IPS DF 4.7 (cell line): ENCODE data around the gene TTC7B.

Experiments
- DNase-seq: peaks from one replicate; pipeline ENCODE4 v3.0.0-alpha.2; 2013; ENCODE audit warnings: low spot score; ENCODE audit errors: extremely low read depth

Gene TTC7B

DNA sequence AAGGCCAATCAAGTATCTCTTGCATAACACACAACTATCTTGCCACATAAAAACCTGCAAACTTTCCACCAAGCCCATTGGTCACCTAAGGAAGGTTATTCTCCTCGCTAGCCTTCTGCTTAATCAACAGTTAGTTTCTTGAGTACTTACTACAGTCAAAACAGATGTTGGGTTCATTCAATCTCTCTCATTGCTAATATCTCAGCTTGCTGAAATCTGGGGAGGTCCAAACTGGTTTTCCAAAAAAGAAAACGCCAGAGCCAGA is 74.6 kb downstream of the TTC7B start:
- DNase-seq, result no peak

GRCh38 chr14:90740946-90741681 is 75.1 kb downstream of the TTC7B start:
- no peak for DNase-seq

DNA sequence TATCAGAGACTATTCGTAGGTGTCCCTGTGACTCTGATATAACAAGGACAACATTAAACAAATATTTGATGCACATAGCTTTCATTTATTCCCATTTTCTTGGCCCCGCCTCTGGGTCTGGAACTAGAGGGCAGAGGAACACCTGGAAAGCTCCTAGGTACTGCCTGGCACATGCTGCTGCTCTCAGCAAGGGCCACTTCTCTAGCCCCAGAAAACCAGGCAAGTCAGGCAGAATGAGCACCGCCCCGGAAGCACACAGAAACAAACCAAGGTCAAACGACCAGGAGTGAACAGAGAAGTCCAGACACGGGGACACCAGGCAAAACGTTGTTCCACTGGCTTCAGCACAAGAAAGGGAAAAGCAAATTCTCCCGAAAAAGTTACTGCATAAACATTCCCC is 76.1 kb downstream of the TTC7B start:
- DNase-seq, result no peak

GRCh38 chr14:90739318-90740068 is 76.7 kb downstream of the TTC7B start:
- no peak for DNase-seq

GRCh38 chr14:90733139-90733808 is 83.0 kb downstream of the TTC7B start:
- no peak for DNase-seq

DNA sequence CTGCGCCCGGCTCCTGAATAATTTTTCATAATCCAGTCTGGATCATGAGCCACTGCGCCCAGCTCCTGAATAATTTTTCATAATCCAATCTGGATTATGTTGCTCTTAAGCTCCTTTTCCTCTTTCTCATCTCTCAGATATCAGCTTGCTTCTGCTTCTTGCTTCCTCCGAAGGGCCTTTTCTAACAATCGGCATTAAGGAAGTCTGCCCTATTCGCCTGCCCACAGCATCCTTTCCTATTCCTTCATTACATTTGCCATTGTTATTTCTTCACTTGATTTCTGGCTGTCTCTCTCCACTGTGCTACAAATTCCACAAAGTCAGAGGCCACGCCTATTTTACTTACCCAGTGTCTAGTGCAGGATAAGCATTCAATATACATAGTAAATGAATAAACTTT is 83.5 kb downstream of the TTC7B start:
- DNase-seq, result no peak

- no peak for DNase-seq
Observed at GRCh38 chr14:90732139-90732538, 84.1 kb downstream of the TTC7B start.

DNA sequence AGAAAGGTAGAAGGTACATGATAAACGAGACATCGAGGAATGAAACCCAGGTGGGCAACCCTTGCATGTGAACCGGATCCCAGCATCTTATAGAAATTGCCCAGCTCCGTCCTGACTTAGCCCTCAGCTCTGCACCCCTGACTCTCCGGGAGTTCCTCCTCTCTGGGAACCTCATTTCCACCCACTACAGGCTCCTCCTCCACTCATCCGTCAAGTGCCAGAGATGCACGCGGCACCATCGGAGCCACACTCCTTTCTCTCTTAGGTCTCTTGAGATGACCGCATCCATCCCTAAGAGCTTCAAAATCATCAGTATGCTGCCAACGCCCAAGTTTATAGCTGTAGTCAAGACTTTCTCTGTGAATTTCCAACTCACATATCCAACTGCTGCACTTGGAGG is 84.7 kb downstream of the TTC7B start:
- DNase-seq, result no peak

- DNase-seq, result no peak
Observed at GRCh38 chr14:90730206-90730766, 85.9 kb downstream of the TTC7B start.

DNA sequence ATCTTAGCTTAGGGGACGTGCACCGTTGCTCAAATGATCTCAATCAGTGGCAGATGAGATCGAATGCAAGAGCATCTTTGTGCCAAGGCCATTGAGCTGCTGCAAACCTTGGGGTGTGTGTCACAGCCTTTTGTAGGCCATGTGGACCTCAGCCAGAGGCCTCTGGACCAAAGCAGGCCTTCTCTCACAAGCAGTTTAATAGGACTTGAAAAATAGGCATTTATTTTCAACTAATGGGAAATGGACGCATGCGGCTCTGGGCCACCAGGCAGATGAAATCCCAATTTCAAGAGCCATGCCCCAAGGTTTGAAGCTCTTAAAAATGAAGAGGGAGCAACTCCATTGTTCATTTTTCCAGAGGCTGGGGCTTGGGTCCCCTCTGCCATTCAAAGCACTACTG is 87.3 kb downstream of the TTC7B start:
- no peak for DNase-seq

GRCh38 chr14:90727082-90727481 is 89.1 kb downstream of the TTC7B start:
- DNase-seq, result no peak

GRCh38 chr14:90726656-90727055 is 89.6 kb downstream of the TTC7B start:
- DNase-seq, result no peak

- DNase-seq, result no peak
Observed at GRCh38 chr14:90724866-90725265, 91.4 kb downstream of the TTC7B start.

GRCh38 chr14:90722590-90722989 is 93.6 kb downstream of the TTC7B start:
- no peak for DNase-seq

GRCh38 chr14:90721619-90722305 is 94.5 kb downstream of the TTC7B start:
- DNase-seq, result no peak

DNA sequence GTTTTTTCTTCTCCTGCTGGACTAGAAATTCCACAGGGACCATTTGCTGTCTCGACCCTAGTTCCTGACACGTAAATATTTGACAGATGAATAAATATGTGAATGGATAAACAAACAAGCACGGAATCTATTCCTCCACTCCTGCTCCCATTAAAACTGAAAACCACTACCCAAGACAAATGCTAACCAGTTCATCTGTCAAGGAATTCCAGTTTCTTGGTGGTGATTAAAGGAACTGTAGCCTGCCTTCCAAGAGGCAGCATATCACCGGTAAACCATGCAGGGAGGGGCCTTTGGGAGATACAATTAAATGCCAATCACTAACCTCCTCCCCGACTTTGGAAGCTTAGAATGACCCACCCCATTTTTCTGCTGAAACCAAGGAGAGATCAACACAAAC is 95.4 kb downstream of the TTC7B start:
- DNase-seq, result no peak

- no peak for DNase-seq
Observed at GRCh38 chr14:90720336-90720735, 95.9 kb downstream of the TTC7B start.

GRCh38 chr14:90717916-90718315 is 98.3 kb downstream of the TTC7B start:
- no peak for DNase-seq

- no peak for DNase-seq
Observed at GRCh38 chr14:90715993-90716392, 100.2 kb downstream of the TTC7B start.

DNA sequence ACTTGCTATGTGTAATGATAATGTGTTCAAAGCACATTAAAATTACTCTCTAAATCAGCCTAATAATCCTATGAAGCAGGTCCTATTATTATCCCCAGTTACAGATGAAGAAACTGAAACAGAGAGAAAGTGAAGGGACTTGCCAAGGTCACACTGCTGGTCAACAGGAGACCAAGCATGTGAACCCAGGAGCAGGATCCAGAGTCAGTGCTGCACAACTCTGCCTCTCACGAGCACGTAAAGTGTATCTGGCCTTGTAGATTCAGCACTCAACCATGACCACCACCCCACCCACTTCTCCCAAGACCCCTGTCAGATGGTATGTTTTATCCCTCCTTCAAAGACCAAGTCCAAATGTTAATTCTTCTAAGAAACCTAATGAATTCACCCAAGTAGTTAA is 100.7 kb downstream of the TTC7B start:
- DNase-seq, result no peak

GRCh38 chr14:90714811-90715210 is 101.4 kb downstream of the TTC7B start:
- no peak for DNase-seq
